HG02571 (cell line): ENCODE measurements around the gene DOLK.

ENCODE experiments used
- ATAC-seq: cut with Tn5 transposase; IDR thresholded peaks from one replicate; pipeline ENCODE4 v1.9.1; 2021; ENCODE audit warnings: mild to moderate bottlenecking, moderate library complexity; ENCODE audit not compliant: unreplicated experiment

The DOLK gene

GRCh38 chr9:128909859-128910258, 37.5 kb downstream of the DOLK start:
- ATAC-seq = no peak

- ATAC-seq = no peak
Observed at GRCh38 chr9:128908372-128908771, 39.0 kb downstream of the DOLK start.

GRCh38 chr9:128906741-128907140, 40.7 kb downstream of the DOLK start:
- no peak for ATAC-seq

DNA sequence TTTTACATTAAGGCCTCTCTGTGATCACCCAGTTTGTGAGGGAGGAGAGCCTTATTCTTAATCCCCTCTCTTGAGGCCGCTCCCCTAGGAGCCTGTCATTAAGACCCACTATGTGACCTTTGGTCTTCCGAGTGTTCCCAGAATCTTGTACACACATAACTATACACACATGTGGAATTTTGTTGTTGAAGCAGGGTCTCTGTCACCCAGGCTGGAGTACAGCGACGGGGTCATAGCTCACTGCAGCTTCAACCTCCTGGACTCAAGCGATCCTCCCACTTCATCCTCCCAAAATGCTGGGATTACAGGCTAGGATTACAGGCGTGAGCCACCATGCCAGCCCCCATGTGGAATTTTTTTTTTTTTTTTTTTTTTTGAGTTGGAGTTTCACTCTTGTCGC, 41.4 kb downstream of the DOLK start:
- ATAC-seq = no peak

GRCh38 chr9:128903871-128904620, 43.4 kb downstream of the DOLK start:
- no peak for ATAC-seq

GRCh38 chr9:128903079-128903461, 44.3 kb downstream of the DOLK start:
- ATAC-seq = no peak

DNA sequence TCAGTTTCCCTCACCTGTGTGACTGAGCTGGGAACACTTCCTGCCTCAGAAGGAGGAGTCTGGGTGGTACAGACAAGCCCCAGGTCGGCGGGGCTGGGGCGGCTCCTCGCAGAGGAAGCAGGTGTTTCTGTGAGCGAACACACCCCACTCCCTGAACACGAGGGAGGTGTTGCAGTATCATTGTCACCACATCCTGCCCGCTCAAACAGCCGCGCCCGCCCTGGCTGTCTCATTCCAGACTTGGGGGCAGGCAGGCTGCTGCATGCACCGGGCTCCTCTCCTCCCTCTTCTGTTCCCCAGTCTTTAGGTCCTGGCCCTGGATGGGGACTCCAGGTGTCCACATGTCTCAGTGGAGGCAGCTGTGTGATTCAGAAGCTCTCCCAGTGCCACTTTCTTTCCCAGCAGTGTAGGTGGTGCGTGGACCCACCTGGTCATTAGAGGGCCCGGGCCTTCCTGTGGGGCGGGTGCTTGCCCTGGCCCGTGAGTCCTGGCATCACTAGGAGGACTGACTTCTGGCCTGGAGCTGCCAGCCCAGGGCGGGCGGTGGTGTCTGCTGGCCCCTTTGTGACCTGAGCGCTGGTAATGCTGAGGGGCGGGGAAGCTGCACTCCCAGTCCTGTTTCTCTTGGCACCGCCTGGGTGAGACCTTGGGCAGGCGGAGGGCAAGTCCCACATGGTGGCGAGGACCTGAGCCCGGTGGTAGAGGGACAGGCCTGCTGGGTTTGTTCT, 44.9 kb downstream of the DOLK start:
- peak; percentile 56 for ATAC-seq

GRCh38 chr9:128901822-128902221, 45.6 kb downstream of the DOLK start:
- no peak for ATAC-seq

GRCh38 chr9:128901379-128901778, 46.0 kb downstream of the DOLK start:
- no peak for ATAC-seq

GRCh38 chr9:128899566-128900322, 47.7 kb downstream of the DOLK start:
- no peak for ATAC-seq

GRCh38 chr9:128898845-128899565, 48.4 kb downstream of the DOLK start:
- no peak for ATAC-seq

- no peak for ATAC-seq
Observed at GRCh38 chr9:128898382-128898781, 49.0 kb downstream of the DOLK start.

DNA sequence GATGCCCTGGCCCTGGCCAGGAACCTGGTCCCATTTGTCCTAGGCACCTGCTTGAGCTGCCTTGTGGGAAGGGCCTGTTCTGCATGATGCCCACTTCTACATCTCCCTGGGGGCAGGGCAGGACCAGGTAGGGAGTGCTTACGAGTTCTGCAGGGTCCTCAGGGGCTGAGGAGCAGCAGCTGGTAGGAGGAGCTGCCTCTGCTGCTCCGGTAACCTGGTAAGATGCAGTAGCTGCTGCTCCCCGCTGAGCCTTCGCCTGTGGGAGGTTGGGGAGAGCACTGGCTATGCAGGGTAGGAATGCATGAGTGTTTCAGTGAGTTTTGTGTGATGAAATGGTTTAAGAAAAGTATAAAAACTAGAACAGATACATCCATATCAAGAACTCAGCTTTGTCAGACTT, 51.8 kb downstream of the DOLK start:
- no peak for ATAC-seq
